HEK293 (cell line): ENCODE data around the gene RSPO1.

Experiments used
- CTCF ChIP-seq: fragments of 450-650 bp; formaldehyde crosslinking; IDR thresholded peaks from 2 replicates; pipeline ENCODE4 v1.5.1; 2016; ENCODE audit warnings: missing biosample characterization, missing genetic modification characterization
- ZNF544 ChIP-seq: fragments of 450-650 bp; formaldehyde crosslinking; IDR thresholded peaks from 2 replicates; pipeline ENCODE4 v1.5.0; 2017; ENCODE audit warnings: missing biosample characterization, missing genetic modification characterization

GRCh38 chr1:37614105-37614504, 20.6 kb downstream of the RSPO1 start:
- TF ChIP-seq CTCF (tag by site-specific recombination) (no peak), ZNF544 (tag by site-specific recombination) (no peak)
